CD8-positive, alpha-beta memory T cell (primary cell): ENCODE measurements around the gene ATP1B3. TPM values are rescaled to one million over a fixed set of nuclear protein-coding genes. Genes with fewer than 3 reads are reported as not detected.

Experiments used
- CTCF ChIA-PET: fragments of 350-600 bp; sonication (Branson Sonifier 250); formaldehyde crosslinking; loops from one replicate; lab custom pipeline; 2021; ENCODE audit warnings: antibody characterized with exemption; lab: Charles Lee
- POLR2A ChIA-PET: fragments of 350-600 bp; sonication (Branson Sonifier 250); formaldehyde crosslinking; loops from one replicate; lab custom pipeline; 2021; ENCODE audit warnings: antibody characterized with exemption; lab: Charles Lee
- DNase-seq, 5 donors: peaks; one replicate each; pipeline versions ENCODE4 v3.0.0 to v3.0.0-alpha.2; 2020 to 2022; ENCODE audit warnings: mixed read lengths in 1 of 5
- H3K27ac ChIP-seq: one replicate; pipeline ENCODE4 v1.7.0; 2013; ENCODE audit warnings: low read depth, mild to moderate bottlenecking, low read length, moderate library complexity
- H3K27me3 ChIP-seq: 2 replicates; pipeline ENCODE4 v1.7.0; 2013; ENCODE audit warnings: low read length, mild to moderate bottlenecking; ENCODE audit not compliant: insufficient read depth, poor library complexity, severe bottlenecking
- H3K36me3 ChIP-seq: 2 replicates; pipeline ENCODE4 v1.7.0; 2013; ENCODE audit warnings: mild to moderate bottlenecking, low read length, moderate library complexity; ENCODE audit not compliant: insufficient read depth
- H3K4me1 ChIP-seq: 2 replicates; pipeline ENCODE4 v1.7.0; 2013; ENCODE audit warnings: mild to moderate bottlenecking, low read length, moderate library complexity; ENCODE audit not compliant: insufficient read depth
- H3K4me3 ChIP-seq: 2 replicates; pipeline ENCODE4 v1.7.0; 2013; ENCODE audit warnings: mild to moderate bottlenecking, low read length
- H3K9me3 ChIP-seq: 2 replicates; pipeline ENCODE4 v1.7.0; 2013; ENCODE audit warnings: mild to moderate bottlenecking, low read length
- H3K27ac Mint-ChIP-seq, 8 donors: one replicate each; pipeline ENCODE4 v1.8.0; 2020 to 2021; ENCODE audit warnings: mixed read lengths in 8 of 8, mild to moderate bottlenecking in 6 of 8, inconsistent platforms in 3 of 8, moderate library complexity in 3 of 8
- H3K27me3 Mint-ChIP-seq, 2 donors: one replicate each; pipeline ENCODE4 v1.8.0; 2020 to 2021; ENCODE audit warnings: mixed read lengths in 2 of 2, mild to moderate bottlenecking in 1 of 2, moderate library complexity in 1 of 2
- H3K36me3 Mint-ChIP-seq, 3 donors: one replicate each; pipeline ENCODE4 v1.8.0; 2020 to 2021; ENCODE audit warnings: mixed read lengths in 3 of 3, inconsistent platforms in 1 of 3, mild to moderate bottlenecking in 1 of 3
- H3K4me1 Mint-ChIP-seq, 3 donors: one replicate each; pipeline ENCODE4 v1.8.0; 2020 to 2021; ENCODE audit warnings: mixed read lengths in 3 of 3, inconsistent platforms in 1 of 3, mild to moderate bottlenecking in 1 of 3
- H3K4me3 Mint-ChIP-seq, 7 donors: one replicate each; pipeline ENCODE4 v1.8.0; 2020 to 2021; ENCODE audit warnings: mixed read lengths in 7 of 7, mild to moderate bottlenecking in 6 of 7, moderate library complexity in 4 of 7, inconsistent platforms in 2 of 7
- H3K9me3 Mint-ChIP-seq, 5 donors: one replicate each; pipeline ENCODE4 v1.8.0; 2020 to 2022; ENCODE audit warnings: mixed read lengths in 5 of 5, mild to moderate bottlenecking in 3 of 5, moderate library complexity in 2 of 5, inconsistent platforms in 1 of 5
- polyA plus RNA-seq: library from polyadenylated mRNA; unstranded; fragments of 300-500 nt; fragmentation: Illumina TruSeq; gene quantifications from one replicate; pipeline ENCODE4 v1.2.3, GENCODE V29; 2021
- total RNA-seq, 2 experiments: library from RNA; stranded (reverse); gene quantifications; one replicate each; pipeline ENCODE4 v1.2.3, GENCODE V29; 2021

Gene ATP1B3
- total and polyA plus RNA-seq, 3 experiments from 2014 or later, result 133 to 234 (median 230) TPM

- CTCF ChIA-PET, result no interaction called here
- H3K27me3 ChIP-seq, result no peaks in the 10 kb centered on the region
- no peak for DNase-seq
- POLR2A ChIA-PET, result no interaction called here
- peaks cover 21 to 52% (median 42%) of the 10 kb centered on the region in 3 donors for H3K4me1 Mint-ChIP-seq
- no peak overlapping the region for H3K4me3 ChIP-seq
- H3K36me3 ChIP-seq, result no peaks in the 10 kb centered on the region
- H3K9me3 ChIP-seq, result no peaks in the 10 kb centered on the region
- H3K4me3 Mint-ChIP-seq, result no peak overlapping the region
- no peak overlapping the region for H3K27ac ChIP-seq
- H3K9me3 Mint-ChIP-seq, result peaks cover 0 to 8% (median 2%) of the 10 kb centered on the region in 5 donors
- no peaks in the 10 kb centered on the region for H3K27me3 Mint-ChIP-seq
- peaks cover 15 to 25% (median 20%) of the 10 kb centered on the region in 3 donors for H3K36me3 Mint-ChIP-seq
- no peaks in the 10 kb centered on the region for H3K4me1 ChIP-seq
- H3K27ac Mint-ChIP-seq, result no peak overlapping the region
These were observed 18.2 kb downstream of the ATP1B3 start for GRCh38 chr3:141894524-141895176.

DNA sequence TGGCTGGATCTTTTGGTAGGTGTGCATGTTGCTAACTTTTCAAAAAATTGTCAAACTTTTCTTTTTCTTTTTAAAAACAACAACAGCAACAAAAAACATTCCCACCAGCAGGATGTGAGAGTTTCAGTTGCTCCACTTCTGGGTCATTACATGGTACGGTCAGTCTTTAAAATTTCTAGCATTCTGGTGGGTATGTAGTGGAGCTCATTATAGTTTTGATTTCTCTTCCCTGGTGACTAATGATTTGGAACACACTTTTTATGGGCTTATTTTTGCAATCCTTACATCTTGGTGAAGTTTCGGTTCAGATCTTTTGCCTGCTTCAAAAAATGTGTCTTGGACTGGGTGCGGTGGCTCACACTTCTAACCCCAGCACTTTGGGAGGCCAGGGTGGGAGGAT is 19.3 kb downstream of the ATP1B3 start:
- no peak for DNase-seq
- H3K36me3 Mint-ChIP-seq, result peaks cover 15 to 27% (median 25%) of the 10 kb centered on the region in 3 donors
- H3K27me3 Mint-ChIP-seq, result no peaks in the 10 kb centered on the region
- H3K27ac Mint-ChIP-seq, result no peak overlapping the region
- ChIA-PET POLR2A (no interaction called here), CTCF (no interaction called here)
- Histone ChIP-seq H3K4me3 (no peak overlapping the region), H3K27ac (no peak overlapping the region), H3K27me3 (no peaks in the 10 kb centered on the region), H3K4me1 (no peaks in the 10 kb centered on the region), H3K9me3 (no peaks in the 10 kb centered on the region), H3K36me3 (no peaks in the 10 kb centered on the region)
- peaks cover 5 to 12% (median 7%) of the 10 kb centered on the region in 5 donors for H3K9me3 Mint-ChIP-seq
- peaks cover 20 to 50% (median 40%) of the 10 kb centered on the region in 3 donors for H3K4me1 Mint-ChIP-seq
- no peak overlapping the region for H3K4me3 Mint-ChIP-seq

DNA sequence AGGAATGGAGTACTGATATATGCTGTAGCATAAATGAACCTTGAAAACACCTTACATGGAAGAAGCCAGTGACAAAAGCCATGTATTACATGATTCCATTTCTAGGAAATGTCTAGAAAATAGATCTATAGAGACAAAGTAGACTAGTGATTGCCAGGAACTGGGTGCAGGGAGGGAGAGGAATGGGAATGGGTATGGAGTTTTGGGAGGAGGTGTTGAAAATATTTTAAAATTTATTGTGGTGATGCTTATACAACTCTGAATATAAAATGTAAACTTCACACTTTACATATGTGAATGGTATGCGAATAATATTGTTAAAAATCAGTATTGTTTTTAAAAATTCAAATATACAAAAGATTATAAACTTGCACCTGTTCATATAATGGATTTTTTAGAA is 22.5 kb downstream of the ATP1B3 start:
- Histone ChIP-seq H3K27me3 (no peaks in the 10 kb centered on the region), H3K4me1 (no peaks in the 10 kb centered on the region), H3K9me3 (no peaks in the 10 kb centered on the region), H3K4me3 (no peak overlapping the region), H3K36me3 (no peaks in the 10 kb centered on the region), H3K27ac (no peak overlapping the region)
- peaks cover 12 to 27% (median 27%) of the 10 kb centered on the region in 3 donors for H3K36me3 Mint-ChIP-seq
- H3K9me3 Mint-ChIP-seq, result peaks cover 5 to 12% (median 7%) of the 10 kb centered on the region in 5 donors
- ChIA-PET POLR2A (no interaction called here), CTCF (no interaction called here)
- peaks cover 12 to 47% (median 31%) of the 10 kb centered on the region in 3 donors for H3K4me1 Mint-ChIP-seq
- peak overlapping the region in 1 of 7 donors; percentile 16 for H3K4me3 Mint-ChIP-seq
- no peak overlapping the region for H3K27ac Mint-ChIP-seq
- H3K27me3 Mint-ChIP-seq, result no peaks in the 10 kb centered on the region
- no peak for DNase-seq

DNA sequence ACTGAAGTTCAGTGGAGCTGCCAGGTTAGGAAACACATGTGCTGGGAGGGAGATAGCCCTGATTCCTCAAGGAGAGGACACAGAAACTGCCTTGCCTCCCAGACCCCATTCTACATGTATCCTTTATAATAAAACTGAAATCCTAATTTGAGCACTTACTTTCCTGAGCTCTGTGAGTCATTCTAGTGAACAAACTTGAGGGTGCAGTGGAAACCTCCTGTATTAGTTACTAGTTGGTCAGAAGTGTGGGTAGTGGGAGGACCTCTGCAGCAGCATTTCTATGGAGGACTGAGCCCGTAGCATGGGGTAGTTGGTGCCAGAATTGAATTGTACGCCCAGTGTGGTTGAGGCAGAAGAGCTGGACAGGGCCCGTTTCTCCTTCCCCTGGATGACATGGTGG is 23.9 kb downstream of the ATP1B3 start:
- POLR2A ChIA-PET, result no interaction called here
- H3K4me3 ChIP-seq, result no peak overlapping the region
- H3K9me3 ChIP-seq, result no peaks in the 10 kb centered on the region
- H3K36me3 Mint-ChIP-seq, result peaks cover 13 to 30% (median 23%) of the 10 kb centered on the region in 3 donors
- CTCF ChIA-PET, result no interaction called here
- no peaks in the 10 kb centered on the region for H3K27me3 Mint-ChIP-seq
- peaks cover 12 to 44% (median 29%) of the 10 kb centered on the region in 3 donors for H3K4me1 Mint-ChIP-seq
- DNase-seq, result no peak
- peaks cover 5 to 12% (median 7%) of the 10 kb centered on the region in 5 donors for H3K9me3 Mint-ChIP-seq
- no peak overlapping the region for H3K27ac ChIP-seq
- no peaks in the 10 kb centered on the region for H3K4me1 ChIP-seq
- H3K27ac Mint-ChIP-seq, result no peak overlapping the region
- no peak overlapping the region for H3K4me3 Mint-ChIP-seq
- no peaks in the 10 kb centered on the region for H3K27me3 ChIP-seq
- no peaks in the 10 kb centered on the region for H3K36me3 ChIP-seq

DNA sequence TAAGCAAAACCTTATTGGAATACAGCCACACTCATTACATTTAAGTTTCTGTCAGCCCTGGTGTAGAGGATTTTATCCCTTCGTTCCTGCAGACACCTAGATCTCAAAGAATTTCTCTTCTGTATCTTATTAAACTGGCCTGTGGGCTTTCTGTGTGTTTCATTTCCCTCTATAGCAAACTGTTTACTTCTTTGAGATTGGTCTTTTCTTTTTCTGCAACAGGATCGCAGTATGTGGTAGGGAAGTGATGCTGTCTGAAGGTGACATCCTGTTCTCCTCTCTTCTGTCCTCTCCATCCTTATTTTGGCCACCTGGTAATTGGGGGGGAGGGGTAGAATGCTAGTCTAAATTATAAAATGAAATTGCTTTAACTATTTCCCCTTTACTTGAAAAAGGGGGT is 25.5 kb downstream of the ATP1B3 start:
- Mint-ChIP-seq H3K4me1 (peaks cover 11 to 35% (median 22%) of the 10 kb centered on the region in 3 donors), H3K27me3 (no peaks in the 10 kb centered on the region), H3K36me3 (peaks cover 11 to 33% (median 21%) of the 10 kb centered on the region in 3 donors), H3K4me3 (no peak overlapping the region), H3K27ac (peak overlapping the region in 1 of 8 donors; percentile 30), H3K9me3 (peaks cover 5 to 12% (median 7%) of the 10 kb centered on the region in 5 donors)
- ChIA-PET POLR2A (no interaction called here), CTCF (no interaction called here)
- Histone ChIP-seq H3K9me3 (no peaks in the 10 kb centered on the region), H3K36me3 (no peaks in the 10 kb centered on the region), H3K27me3 (no peaks in the 10 kb centered on the region), H3K4me3 (no peak overlapping the region), H3K4me1 (no peaks in the 10 kb centered on the region), H3K27ac (no peak overlapping the region)
- DNase-seq, result no peak

- Histone ChIP-seq H3K36me3 (peaks cover 9% of the 10 kb centered on the region), H3K4me1 (no peaks in the 10 kb centered on the region), H3K27me3 (no peaks in the 10 kb centered on the region), H3K4me3 (no peak overlapping the region), H3K27ac (no peak overlapping the region), H3K9me3 (no peaks in the 10 kb centered on the region)
- peak overlapping the region in 1 of 7 donors; percentile 25 for H3K4me3 Mint-ChIP-seq
- no peaks in the 10 kb centered on the region for H3K27me3 Mint-ChIP-seq
- DNase-seq, result no peak
- H3K4me1 Mint-ChIP-seq, result peaks cover 9 to 27% (median 19%) of the 10 kb centered on the region in 3 donors
- H3K9me3 Mint-ChIP-seq, result peaks cover 3 to 6% (median 5%) of the 10 kb centered on the region in 5 donors
- POLR2A ChIA-PET, result no interaction called here
- peak overlapping the region in 5 of 8 donors; percentile 20 to 79 (median 50) for H3K27ac Mint-ChIP-seq
- peaks cover 15 to 46% (median 17%) of the 10 kb centered on the region in 3 donors for H3K36me3 Mint-ChIP-seq
- CTCF ChIA-PET, result interaction anchor here (0.8 to 1.6 kb wide), 4 partner anchors 9 to 464 kb away, joined by 3 to 6 read pairs (median 4); no protein-coding TSS in a partner anchor
These were observed 27.8 kb downstream of the ATP1B3 start for GRCh38 chr3:141904203-141904602.

DNA sequence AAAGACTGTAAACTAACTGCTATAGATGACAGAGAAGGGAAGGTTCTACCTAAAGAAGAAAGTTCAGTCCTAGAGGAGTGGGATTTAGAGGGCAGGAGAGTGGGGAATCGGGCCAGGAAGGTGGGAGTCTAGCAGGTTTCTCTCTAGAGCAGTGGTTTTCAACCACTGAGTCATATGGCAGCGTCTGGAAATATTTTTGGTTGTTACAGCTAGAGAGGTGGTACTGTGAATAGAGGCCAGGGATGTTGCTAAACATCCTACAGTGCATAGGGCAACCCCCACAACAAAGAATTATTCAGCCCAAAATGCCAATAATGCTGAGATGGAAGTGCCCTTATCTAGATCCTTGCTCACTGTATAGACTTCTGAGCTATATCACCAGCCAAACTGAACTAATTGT is 28.7 kb downstream of the ATP1B3 start:
- ChIA-PET POLR2A (no interaction called here), CTCF (interaction anchor here (1.3 to 1.6 kb wide), 2 partner anchors 8 to 30 kb away, joined by 3 to 6 read pairs; no protein-coding TSS in a partner anchor)
- Histone ChIP-seq H3K4me1 (no peaks in the 10 kb centered on the region), H3K27me3 (no peaks in the 10 kb centered on the region), H3K4me3 (no peak overlapping the region), H3K27ac (no peak overlapping the region), H3K9me3 (no peaks in the 10 kb centered on the region), H3K36me3 (peaks cover 9% of the 10 kb centered on the region)
- peaks cover 14 to 54% (median 16%) of the 10 kb centered on the region in 3 donors for H3K36me3 Mint-ChIP-seq
- no peaks in the 10 kb centered on the region for H3K27me3 Mint-ChIP-seq
- H3K27ac Mint-ChIP-seq, result peak overlapping the region in 5 of 8 donors; percentile 3 to 66 (median 24)
- peaks cover under 1 to 4% (median 3%) of the 10 kb centered on the region in 5 donors for H3K9me3 Mint-ChIP-seq
- no peak for DNase-seq
- H3K4me1 Mint-ChIP-seq, result peaks cover 9 to 27% (median 19%) of the 10 kb centered on the region in 3 donors
- H3K4me3 Mint-ChIP-seq, result no peak overlapping the region

DNA sequence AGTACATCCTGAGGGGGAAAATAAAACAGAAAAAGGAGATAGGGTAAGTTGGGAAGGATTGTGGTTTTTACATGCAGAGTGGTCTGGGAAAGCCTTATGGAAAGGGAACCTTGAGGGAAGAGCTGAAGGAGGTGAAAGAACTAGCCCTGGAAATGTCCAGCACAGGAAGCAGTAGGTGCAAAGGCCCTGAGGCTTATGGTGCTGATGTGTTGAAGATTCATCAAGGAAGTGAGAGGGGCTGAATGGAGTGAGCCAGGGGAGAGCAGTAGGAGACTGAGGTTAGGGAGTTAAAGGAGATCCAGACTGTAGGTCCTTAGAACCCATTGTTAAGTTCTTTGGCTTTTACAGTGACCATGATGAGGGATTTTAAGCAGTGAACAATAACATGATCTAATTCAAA is 33.0 kb downstream of the ATP1B3 start:
- Histone ChIP-seq H3K27ac (no peak overlapping the region), H3K4me1 (no peaks in the 10 kb centered on the region), H3K27me3 (no peaks in the 10 kb centered on the region), H3K4me3 (no peak overlapping the region), H3K36me3 (peaks cover 11% of the 10 kb centered on the region), H3K9me3 (no peaks in the 10 kb centered on the region)
- no peak overlapping the region for H3K4me3 Mint-ChIP-seq
- ChIA-PET CTCF (interaction anchor here (1.3 to 1.7 kb wide), 2 partner anchors 8 to 171 kb away, joined by 3 to 7 read pairs; partner anchors contain the start of gene RNF7), POLR2A (no interaction called here)
- H3K27me3 Mint-ChIP-seq, result no peaks in the 10 kb centered on the region
- H3K36me3 Mint-ChIP-seq, result peaks cover 13 to 70% (median 18%) of the 10 kb centered on the region in 3 donors
- peaks cover 0 to 8% (median 2%) of the 10 kb centered on the region in 3 donors for H3K4me1 Mint-ChIP-seq
- peak overlapping the region in 4 of 8 donors; percentile 7 to 63 (median 10) for H3K27ac Mint-ChIP-seq
- no peak for DNase-seq
- peaks cover 0 to 3% (median 0%) of the 10 kb centered on the region in 5 donors for H3K9me3 Mint-ChIP-seq
